ENCODE data around the gene TGIF1.
"Not testable (repeated sequence)": the region's sequence is repeated elsewhere in the genome, so short reads cannot be mapped to it uniquely, and the experiment has no call there.

TGIF1 gene

GRCh38 chr18:3450012-3450798, at the start of gene TGIF1:
Gene TGIF1, plus strand, starts transcription at chr18:3450172. Its CDS starts 318 bp downstream, at chr18:3450490.
- peak; percentile 40 to 72 for DNase-seq

GRCh38 chr18:3400567-3401296, 49.2 kb upstream of the TGIF1 start:
- peak in 1 of 2 experiments; percentile 11 for DNase-seq

- no peak for DNase-seq
Measured at GRCh38 chr18:3401669-3402620, 48.0 kb upstream of the TGIF1 start.

- peak; percentile 4 to 46 for DNase-seq
Measured at GRCh38 chr18:3402982-3403451, 47.0 kb upstream of the TGIF1 start.

GRCh38 chr18:3405713-3406112, 44.3 kb upstream of the TGIF1 start:
- no peak for DNase-seq

GRCh38 chr18:3408107-3408506, 41.9 kb upstream of the TGIF1 start:
- no peak for DNase-seq

GRCh38 chr18:3409811-3410210, 40.2 kb upstream of the TGIF1 start:
- peak in 1 of 2 experiments; percentile 11 for DNase-seq

GRCh38 chr18:3410273-3410672, 39.7 kb upstream of the TGIF1 start:
- DNase-seq = no peak

- not testable (repeated sequence) for DNase-seq
Measured at GRCh38 chr18:3410876-3411275, 39.1 kb upstream of the TGIF1 start.

GRCh38 chr18:3411327-3411726, 38.6 kb upstream of the TGIF1 start:
- no peak for DNase-seq

- no peak for DNase-seq
Measured at GRCh38 chr18:3411854-3412268, 38.1 kb upstream of the TGIF1 start.

GRCh38 chr18:3412528-3412927, 37.4 kb upstream of the TGIF1 start:
- DNase-seq = not testable (repeated sequence)

- no peak for DNase-seq
Measured at GRCh38 chr18:3415110-3415509, 34.9 kb upstream of the TGIF1 start.

- DNase-seq = no peak
Measured at GRCh38 chr18:3418083-3418482, 31.9 kb upstream of the TGIF1 start.

GRCh38 chr18:3420919-3421279, 29.1 kb upstream of the TGIF1 start:
- no peak for DNase-seq

GRCh38 chr18:3422905-3423304, 27.1 kb upstream of the TGIF1 start:
- no peak for DNase-seq

- DNase-seq = no peak
Measured at GRCh38 chr18:3424280-3424890, 25.6 kb upstream of the TGIF1 start.

GRCh38 chr18:3425030-3425429, 24.9 kb upstream of the TGIF1 start:
- no peak for DNase-seq

- DNase-seq = no peak
Measured at GRCh38 chr18:3425446-3425845, 24.5 kb upstream of the TGIF1 start.

GRCh38 chr18:3426074-3426473, 23.9 kb upstream of the TGIF1 start:
- DNase-seq = no peak

- no peak for DNase-seq
Measured at GRCh38 chr18:3427944-3428343, 22.0 kb upstream of the TGIF1 start.

GRCh38 chr18:3429121-3429520, 20.9 kb upstream of the TGIF1 start:
- no peak for DNase-seq

GRCh38 chr18:3434685-3435084, 15.3 kb upstream of the TGIF1 start:
- no peak for DNase-seq

Data from NCI-H524 (cell line).